ENCODE data around the gene PRDM1.

- TF ChIP-seq CTCF (IDR thresholded peaks at IDR 0.05) (peak in 2 of 4 experiments; percentile 4 to 39), POLR2A (IDR thresholded peaks at IDR 0.05) (peak; percentile 55 to 74)
Measured at GRCh38 chr6:106085984-106086813, at the start of gene PRDM1.

Measured in uterus (tissue), 2 donors.